Thyroid gland (tissue), 4 donors: ENCODE data around the gene TBC1D22A. TPM values are rescaled to one million over a fixed set of nuclear protein-coding genes. Genes with fewer than 3 reads are reported as not detected.
A peak's percentile ranks its signal among the peaks of the same experiment; 100 is the strongest.

Experiments
- DNase-seq, 2 donors: peaks; one replicate each; pipeline ENCODE4 v3.0.0-alpha.2; 2019
- H3K27ac ChIP-seq, 3 donors: fragments of 200-600 bp; sonication (generic); 1 replicate in 2 of 3; 2 replicates in 1 of 3; pipeline ENCODE4 v1.5.1; 2016 to 2019; ENCODE audit warnings: mild to moderate bottlenecking in 1 of 3, moderate library complexity in 1 of 3
- H3K27me3 ChIP-seq: fragments of 200-600 bp; sonication (generic); one replicate; pipeline ENCODE4 v1.5.1; 2019
- H3K36me3 ChIP-seq, 2 donors: fragments of 200-600 bp; sonication (generic); one replicate each; pipeline ENCODE4 v1.5.1; 2016 to 2019
- H3K4me1 ChIP-seq, 2 donors: fragments of 200-600 bp; sonication (generic); one replicate each; pipeline ENCODE4 v1.5.1; 2017 to 2019
- H3K4me3 ChIP-seq, 3 donors: fragments of 200-600 bp; sonication (generic); replicated peaks in 1 of 3; 1 replicate in 2 of 3; 2 replicates in 1 of 3; pipeline ENCODE4 v1.5.1; 2016; ENCODE audit warnings: mild to moderate bottlenecking in 1 of 3
- H3K9me3 ChIP-seq: fragments of 200-600 bp; sonication (generic); one replicate; pipeline ENCODE4 v1.5.1; 2017
- CTCF ChIP-seq, 6 experiments: fragments of 200-600 bp in 3 of 6; fragments of 450-650 bp in 3 of 6; sonication (generic) in 3 of 6; IDR thresholded peaks; one replicate each; pipeline ENCODE4 v1.5.1; 2016 to 2019; ENCODE audit warnings: antibody characterized with exemption in 6 of 6, mild to moderate bottlenecking in 2 of 6, inconsistent platforms in 1 of 6, moderate library complexity in 1 of 6
- POLR2A ChIP-seq, 2 donors: fragments of 450-650 bp; IDR thresholded peaks; one replicate each; pipeline ENCODE4 v1.6.1; 2017; ENCODE audit warnings: antibody characterized with exemption in 2 of 2, mild to moderate bottlenecking in 2 of 2, moderate library complexity in 1 of 2
- WGBS, 2 donors: methylation state at CpG; one replicate each; pipeline ENCODE4 v1.1.5; 2017; 5-methylcytosine and 5-hydroxymethylcytosine counted together
- intact Hi-C: fragments of 100-400 bp; cut with DNase I; formaldehyde crosslinking; loops from one replicate; pipeline ENCODE4 v1.15.1; 2023
- total RNA-seq, 4 donors: library from RNA; depleted of rRNA; stranded (reverse); fragments of >200 nt; gene quantifications; one replicate each; pipeline ENCODE4 v1.2.3, GENCODE V29; 2016

TBC1D22A gene
- total RNA-seq, 4 donors from 2014 or later, result 26.7 to 34.6 (median 33.2) TPM

GRCh38 chr22:46878191-46878948 lies 115.9 kb downstream of the TBC1D22A start:
- no peak for DNase-seq
- Histone ChIP-seq H3K36me3 (no peaks in the 10 kb centered on the region), H3K27me3 (no peaks in the 10 kb centered on the region), H3K4me1 (no peaks in the 10 kb centered on the region), H3K27ac (no peak overlapping the region), H3K4me3 (no peak overlapping the region), H3K9me3 (no peaks in the 10 kb centered on the region)
- TF ChIP-seq CTCF (IDR thresholded peaks at IDR 0.05) (no peak), POLR2A (IDR thresholded peaks at IDR 0.05) (no peak)
- intact Hi-C loops, result no loop called here
- WGBS, 2 donors, result 92 to 94% methylated on average over 11 of the region's 11 CpGs

- Histone ChIP-seq H3K9me3 (no peaks in the 10 kb centered on the region), H3K4me3 (no peak overlapping the region), H3K27ac (no peak overlapping the region), H3K27me3 (no peaks in the 10 kb centered on the region), H3K4me1 (no peaks in the 10 kb centered on the region), H3K36me3 (no peaks in the 10 kb centered on the region)
- no peak for DNase-seq
- TF ChIP-seq CTCF (IDR thresholded peaks at IDR 0.05), result no peak
- TF ChIP-seq POLR2A (IDR thresholded peaks at IDR 0.05), result no peak
- 77% methylated on average over 7 of the region's 7 CpGs for WGBS, 2 donors
- intact Hi-C loops, result no loop called here
Measured at GRCh38 chr22:46879083-46879482, 116.6 kb downstream of the TBC1D22A start.

- H3K4me1 ChIP-seq, result no peaks in the 10 kb centered on the region
- TF ChIP-seq POLR2A (IDR thresholded peaks at IDR 0.05) (no peak), CTCF (IDR thresholded peaks at IDR 0.05) (no peak)
- DNase-seq, result peak; percentile 27 to 33
- 92 to 94% methylated on average over 10 to 11 of the region's 11 CpGs for WGBS, 2 donors
- no peak overlapping the region for H3K27ac ChIP-seq
- H3K4me3 ChIP-seq, result no peak overlapping the region
- intact Hi-C loops, result no loop called here
- no peaks in the 10 kb centered on the region for H3K36me3 ChIP-seq
- no peaks in the 10 kb centered on the region for H3K9me3 ChIP-seq
- H3K27me3 ChIP-seq, result no peaks in the 10 kb centered on the region
Measured at GRCh38 chr22:46881373-46882118, 119.1 kb downstream of the TBC1D22A start.

- Histone ChIP-seq H3K9me3 (no peaks in the 10 kb centered on the region), H3K4me1 (no peaks in the 10 kb centered on the region), H3K4me3 (no peak overlapping the region), H3K27me3 (no peaks in the 10 kb centered on the region), H3K36me3 (no peaks in the 10 kb centered on the region), H3K27ac (no peak overlapping the region)
- intact Hi-C loops, result no loop called here
- TF ChIP-seq CTCF (IDR thresholded peaks at IDR 0.05) (no peak), POLR2A (IDR thresholded peaks at IDR 0.05) (no peak)
- 77 to 85% methylated on average over 12 of the region's 12 CpGs for WGBS, 2 donors
- no peak for DNase-seq
Measured at GRCh38 chr22:46883092-46883910, 120.9 kb downstream of the TBC1D22A start.
